ENCODE results near the gene ADRA2C.

The ADRA2C gene

GRCh38 chr4:3797831-3798790, 31.9 kb downstream of the ADRA2C start:
- no peak for DNase-seq
- H3K27ac ChIP-seq (ENCODE audit: low read length) = no peak overlapping the region
- no peak for TF ChIP-seq EZH2 (IDR thresholded peaks at IDR 0.05; ENCODE audit: borderline replicate concordance, low read depth, low read length, severe bottlenecking)
- TF ChIP-seq, protein P1, sequence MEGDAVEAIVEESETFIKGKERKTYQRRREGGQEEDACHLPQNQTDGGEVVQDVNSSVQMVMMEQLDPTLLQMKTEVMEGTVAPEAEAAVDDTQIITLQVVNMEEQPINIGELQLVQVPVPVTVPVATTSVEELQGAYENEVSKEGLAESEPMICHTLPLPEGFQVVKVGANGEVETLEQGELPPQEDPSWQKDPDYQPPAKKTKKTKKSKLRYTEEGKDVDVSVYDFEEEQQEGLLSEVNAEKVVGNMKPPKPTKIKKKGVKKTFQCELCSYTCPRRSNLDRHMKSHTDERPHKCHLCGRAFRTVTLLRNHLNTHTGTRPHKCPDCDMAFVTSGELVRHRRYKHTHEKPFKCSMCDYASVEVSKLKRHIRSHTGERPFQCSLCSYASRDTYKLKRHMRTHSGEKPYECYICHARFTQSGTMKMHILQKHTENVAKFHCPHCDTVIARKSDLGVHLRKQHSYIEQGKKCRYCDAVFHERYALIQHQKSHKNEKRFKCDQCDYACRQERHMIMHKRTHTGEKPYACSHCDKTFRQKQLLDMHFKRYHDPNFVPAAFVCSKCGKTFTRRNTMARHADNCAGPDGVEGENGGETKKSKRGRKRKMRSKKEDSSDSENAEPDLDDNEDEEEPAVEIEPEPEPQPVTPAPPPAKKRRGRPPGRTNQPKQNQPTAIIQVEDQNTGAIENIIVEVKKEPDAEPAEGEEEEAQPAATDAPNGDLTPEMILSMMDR (IDR thresholded peaks at IDR 0.05; ENCODE audit: borderline replicate concordance, extremely low read depth, low read length, poor library complexity, severe bottlenecking) = no peak

GRCh38 chr4:3799496-3799895, 33.3 kb downstream of the ADRA2C start:
- ATAC-seq (ENCODE audit: insufficient read depth, low read depth) = no peak
- H3K27ac ChIP-seq (ENCODE audit: low read length) = no peak overlapping the region

More at GRCh38 chr4:3797831-3798790, 31.9 kb downstream of the ADRA2C start:
- ATAC-seq (ENCODE audit: insufficient read depth, low read depth) = no peak
- no peaks in the 10 kb centered on the region for H3K79me2 ChIP-seq (ENCODE audit: insufficient read depth, low read length)
- no peaks in the 10 kb centered on the region for H3K4me1 ChIP-seq (ENCODE audit: insufficient read depth, low read length)
- H3K9ac ChIP-seq (ENCODE audit: low read depth, low read length) = no peak overlapping the region
- no peak overlapping the region for H3K4me3 ChIP-seq (ENCODE audit: low read depth in 1 of 2, low read length in 2 of 2)
- H3K36me3 ChIP-seq (ENCODE audit: insufficient read depth, low read length) = no peaks in the 10 kb centered on the region
- H3K4me2 ChIP-seq (ENCODE audit: insufficient read depth, low read length) = no peak overlapping the region
- H2AFZ ChIP-seq (ENCODE audit: low read depth, low read length) = no peak overlapping the region
- no peaks in the 10 kb centered on the region for H3K27me3 ChIP-seq (ENCODE audit: insufficient read depth, low read length, poor library complexity)
- H4K20me1 ChIP-seq (ENCODE audit: insufficient read depth, low read length) = no peaks in the 10 kb centered on the region
- peaks cover 2% of the 10 kb centered on the region for H3K9me3 ChIP-seq (ENCODE audit: insufficient read depth, low read length, severe bottlenecking)

GRCh38 chr4:3800351-3800750, 34.2 kb downstream of the ADRA2C start:
- no peak for DNase-seq
- H3K79me2 ChIP-seq (ENCODE audit: insufficient read depth, low read length) = no peaks in the 10 kb centered on the region
- no peak overlapping the region for H3K9ac ChIP-seq (ENCODE audit: low read depth, low read length)
- H3K9me3 ChIP-seq (ENCODE audit: insufficient read depth, low read length, severe bottlenecking) = no peaks in the 10 kb centered on the region
- no peaks in the 10 kb centered on the region for H3K4me1 ChIP-seq (ENCODE audit: insufficient read depth, low read length)
- H2AFZ ChIP-seq (ENCODE audit: low read depth, low read length) = no peak overlapping the region
- no peak overlapping the region for H3K27ac ChIP-seq (ENCODE audit: low read length)
- ATAC-seq (ENCODE audit: insufficient read depth, low read depth) = no peak
- TF ChIP-seq EZH2 (IDR thresholded peaks at IDR 0.05; ENCODE audit: borderline replicate concordance, low read depth, low read length, severe bottlenecking) = no peak
- TF ChIP-seq, protein P1 (IDR thresholded peaks at IDR 0.05; ENCODE audit: borderline replicate concordance, extremely low read depth, low read length, poor library complexity, severe bottlenecking) = no peak
- H3K36me3 ChIP-seq (ENCODE audit: insufficient read depth, low read length) = no peaks in the 10 kb centered on the region
- no peaks in the 10 kb centered on the region for H3K27me3 ChIP-seq (ENCODE audit: insufficient read depth, low read length, poor library complexity)
- no peak overlapping the region for H3K4me3 ChIP-seq (ENCODE audit: low read depth in 1 of 2, low read length in 2 of 2)
- H4K20me1 ChIP-seq (ENCODE audit: insufficient read depth, low read length) = no peaks in the 10 kb centered on the region
- H3K4me2 ChIP-seq (ENCODE audit: insufficient read depth, low read length) = no peak overlapping the region

More at GRCh38 chr4:3799496-3799895, 33.3 kb downstream of the ADRA2C start:
- H3K27me3 ChIP-seq (ENCODE audit: insufficient read depth, low read length, poor library complexity) = no peaks in the 10 kb centered on the region
- no peak overlapping the region for H3K4me3 ChIP-seq (ENCODE audit: low read depth in 1 of 2, low read length in 2 of 2)
- no peak overlapping the region for H3K9ac ChIP-seq (ENCODE audit: low read depth, low read length)
- H2AFZ ChIP-seq (ENCODE audit: low read depth, low read length) = no peak overlapping the region
- H3K9me3 ChIP-seq (ENCODE audit: insufficient read depth, low read length, severe bottlenecking) = peaks cover 2% of the 10 kb centered on the region
- H3K4me2 ChIP-seq (ENCODE audit: insufficient read depth, low read length) = no peak overlapping the region
- H3K79me2 ChIP-seq (ENCODE audit: insufficient read depth, low read length) = no peaks in the 10 kb centered on the region
- no peaks in the 10 kb centered on the region for H3K36me3 ChIP-seq (ENCODE audit: insufficient read depth, low read length)
- TF ChIP-seq, protein P1 (IDR thresholded peaks at IDR 0.05; ENCODE audit: borderline replicate concordance, extremely low read depth, low read length, poor library complexity, severe bottlenecking) = no peak
- TF ChIP-seq EZH2 (IDR thresholded peaks at IDR 0.05; ENCODE audit: borderline replicate concordance, low read depth, low read length, severe bottlenecking) = no peak
- no peak for DNase-seq
- no peaks in the 10 kb centered on the region for H3K4me1 ChIP-seq (ENCODE audit: insufficient read depth, low read length)
- no peaks in the 10 kb centered on the region for H4K20me1 ChIP-seq (ENCODE audit: insufficient read depth, low read length)
